K562 (cell line): ENCODE data around the gene NECTIN2. TPM values are rescaled to one million over a fixed set of nuclear protein-coding genes. Genes with fewer than 3 reads are reported as not detected.

Source experiments
- BCOR ChIP-seq: fragments of 450-650 bp; IDR thresholded peaks from 2 replicates; pipeline ENCODE4 v1.6.1; 2016
- CHD7 ChIP-seq: fragments of 200-600 bp; sonication (generic); IDR thresholded peaks from one replicate; pipeline ENCODE4 v1.6.1; 2012; ENCODE audit warnings: mild to moderate bottlenecking, low read depth, low read length, inconsistent platforms
- EP300 ChIP-seq: IDR thresholded peaks from 2 replicates; pipeline ENCODE4 v1.6.1; 2012; ENCODE audit warnings: low read length, improper control_type of control experiment
- FOXK1 ChIP-seq: sonication (generic); formaldehyde crosslinking; IDR thresholded peaks from 2 replicates; pipeline ENCODE4 v1.8.0; 2022; ENCODE audit warnings: missing genetic modification reagents, mild to moderate bottlenecking, borderline replicate concordance
- KDM5B ChIP-seq: fragments of 200-600 bp; sonication (generic); IDR thresholded peaks from 2 replicates; pipeline ENCODE4 v1.6.1; 2012; ENCODE audit warnings: low read depth, mild to moderate bottlenecking, moderate library complexity, low read length, control low read depth, inconsistent platforms; ENCODE audit not compliant: insufficient replicate concordance
- NCOR1 ChIP-seq: fragments of 450-650 bp; IDR thresholded peaks from 2 replicates; pipeline ENCODE4 v1.6.1; 2016; ENCODE audit warnings: mild to moderate bottlenecking, moderate library complexity
- NR2C1 ChIP-seq, 2 experiments: fragments of 450-650 bp; IDR thresholded peaks; 2 replicates each; pipeline ENCODE4 v1.6.1; 2017; ENCODE audit warnings: mild to moderate bottlenecking in 2 of 2, antibody characterized with exemption in 1 of 2, inconsistent platforms in 1 of 2, missing compliant biosample characterization in 1 of 2, missing genetic modification characterization in 1 of 2
- PHF8 ChIP-seq: fragments of 200-600 bp; sonication (generic); IDR thresholded peaks from 2 replicates; pipeline ENCODE4 v1.6.1; 2012; ENCODE audit warnings: mixed run types, mild to moderate bottlenecking, inconsistent platforms, low read length, moderate library complexity, borderline replicate concordance
- ZBTB7A ChIP-seq: IDR thresholded peaks from 2 replicates; pipeline ENCODE4 v1.6.1; 2011; ENCODE audit warnings: low read depth, mild to moderate bottlenecking, low read length, moderate library complexity, borderline replicate concordance; ENCODE audit not compliant: control insufficient read depth
- ZNF639 ChIP-seq, 2 experiments: fragments of 200-800 bp in 1 of 2; sonication (Bioruptor generic) in 1 of 2; sonication (generic) in 1 of 2; formaldehyde crosslinking in 1 of 2; IDR thresholded peaks in 1 of 2; conservative IDR thresholded peaks in 1 of 2; 2 replicates each; pipeline versions ENCODE4 v1.5.0 to v1.6.1; 2016 to 2020; ENCODE audit warnings: missing compliant biosample characterization in 1 of 2, missing genetic modification characterization in 1 of 2, missing genetic modification reagents in 1 of 2
- ZNF695 ChIP-seq: fragments of 450-650 bp; formaldehyde crosslinking; IDR thresholded peaks from 2 replicates; pipeline ENCODE4 v1.4.0; 2020; ENCODE audit warnings: mild to moderate bottlenecking, moderate library complexity
- ZNF740 ChIP-seq, 3 experiments: fragments of 200-800 bp in 1 of 3; sonication (Bioruptor generic) in 1 of 3; sonication (generic) in 1 of 3; formaldehyde crosslinking in 1 of 3; IDR thresholded peaks; 2 replicates each; pipeline versions ENCODE4 v1.6.1 to v1.8.0; 2016 to 2022; ENCODE audit warnings: mild to moderate bottlenecking in 2 of 3, missing compliant biosample characterization in 2 of 3, missing genetic modification characterization in 2 of 3, missing genetic modification reagents in 1 of 3
- ZZZ3 ChIP-seq: fragments of 450-650 bp; IDR thresholded peaks from 2 replicates; pipeline ENCODE4 v1.6.1; 2016; ENCODE audit warnings: antibody characterized with exemption, mild to moderate bottlenecking, moderate library complexity
- polyA plus RNA-seq, 8 experiments: library from polyadenylated mRNA; depleted of rRNA in 4 of 8; stranded (reverse) in 5 of 8; unstranded in 3 of 8; fragments of >200 nt; fragmentation: Nextera tagmentation in 2 of 8; fragmentation: Illumina TruSeq in 1 of 8; extraction: Ambion mirVana in 2 of 8; extraction: Trizol in 1 of 8; gene quantifications; 2 replicates each; pipeline versions ENCODE4 v1.2.1 to v1.2.3, GENCODE V29; 2011 to 2014; ENCODE audit warnings: inconsistent platforms in 1 of 8, missing spikeins in 1 of 8
- total RNA-seq, 7 experiments: library from RNA; depleted of rRNA in 6 of 7; stranded (reverse); fragments of >200 nt in 6 of 7; fragmentation: Illumina TruSeq in 2 of 7; extraction: Trizol in 2 of 7; gene quantifications; 2 replicates each; pipeline versions ENCODE4 v1.2.1 to v1.2.3, GENCODE V29; 2011 to 2021; ENCODE audit warnings: low replicate concordance in 1 of 7

Gene NECTIN2
- total and polyA plus RNA-seq, 9 of the 15 experiments (the other 6 are each of a cell fraction or from before 2014, with no cell fraction given) = 3.9 to 94.9 (median 34.9) TPM

GRCh38 chr19:44909775-44910174 is 63.7 kb downstream of the NECTIN2 start (continued):
- peak; percentile 34 for TF ChIP-seq KDM5B
- TF ChIP-seq PHF8 = 0 out of 2 replicates have a peak, but pooled peaks have one; percentile 1
- peak; percentile 87 for TF ChIP-seq ZNF740 (CRISPR knock-in tag; IDR thresholded peaks at IDR 0.05)
- peak in 1 of 2 experiments; percentile 76; a peak in 2 of 4 replicates for TF ChIP-seq ZNF740 (tag; IDR thresholded peaks at IDR 0.05)
- TF ChIP-seq ZNF695 = no peak
- peak; percentile 15; the same call in 1 of the 2 replicates for TF ChIP-seq EP300
- TF ChIP-seq ZNF639 (CRISPR knock-in tag; conservative IDR thresholded peaks at IDR 0.05 in 1 of 2, IDR thresholded peaks at IDR 0.05 in 1 of 2) = 0 out of 4 replicates have a peak, but pooled peaks of 1 of the 2 experiments have one; percentile 33
- TF ChIP-seq CHD7 = no peak
- no peak for TF ChIP-seq ZZZ3
- TF ChIP-seq ZBTB7A = no peak
- no peak; the same call in 1 of the 2 replicates for TF ChIP-seq BCOR
- TF ChIP-seq NCOR1 = 0 out of 2 replicates have a peak, but pooled peaks have one; percentile 15
- no peak for TF ChIP-seq FOXK1 (CRISPR knock-in tag)
- no peak for TF ChIP-seq NR2C1 (IDR thresholded peaks at IDR 0.05)
- no peak for TF ChIP-seq NR2C1 (tag; IDR thresholded peaks at IDR 0.05)
